ENCODE data around the gene ISCA2. TPM values are rescaled to one million over a fixed set of nuclear protein-coding genes. Genes with fewer than 3 reads are reported as not detected.
A peak's percentile ranks its signal among the peaks of the same experiment; 100 is the strongest.
"Not testable (repeated sequence)": the region's sequence is repeated elsewhere in the genome, so short reads cannot be mapped to it uniquely, and the experiment has no call there.

Gene ISCA2
- 23.9 and 25.3 TPM in 2 replicates for total RNA-seq

GRCh38 chr14:74493343-74494261 lies at the start of gene ISCA2:
Gene ISCA2 (plus strand): TSS chr14:74493765. CDS start chr14:74493775, 10 bp downstream.
- peaks cover 14% of the 10 kb centered on the region for H3K36me3 Mint-ChIP-seq (ENCODE audit: low read depth)
- intact Hi-C loops (cut with micrococcal nuclease): loop anchor here (1.0 kb wide), 1 partner anchor 409 kb away; the partner anchor contains the start of genes ALDH6A1 and LIN52
- no peaks in the 10 kb centered on the region for H3K9me3 Mint-ChIP-seq
- no peaks in the 10 kb centered on the region for H3K27me3 Mint-ChIP-seq (ENCODE audit: low read depth)
- DNase-seq (ENCODE audit: low spot score): peak; percentile 99
- peak within 1 kb of the TSS; percentile 93 for H3K4me3 Mint-ChIP-seq (ENCODE audit: low read depth)
- H3K4me1 Mint-ChIP-seq (ENCODE audit: low read depth): peaks cover 21% of the 10 kb centered on the region
- H3K27ac Mint-ChIP-seq: peak within 1 kb of the TSS; percentile 89

- no peak overlapping the region for H3K4me3 Mint-ChIP-seq (ENCODE audit: low read depth)
Measured at GRCh38 chr14:74444866-74445265, 48.7 kb upstream of the ISCA2 start.

GRCh38 chr14:74454397-74454796 lies 39.2 kb upstream of the ISCA2 start:
- H3K4me3 Mint-ChIP-seq (ENCODE audit: low read depth); DNase-seq (ENCODE audit: low spot score); H3K27ac Mint-ChIP-seq; intact Hi-C loops (cut with micrococcal nuclease); H3K9me3 Mint-ChIP-seq; H3K36me3 Mint-ChIP-seq (ENCODE audit: low read depth); H3K4me1 Mint-ChIP-seq (ENCODE audit: low read depth): not testable (repeated sequence)
- H3K27me3 Mint-ChIP-seq (ENCODE audit: low read depth): peaks cover 22% of the 10 kb centered on the region

More at GRCh38 chr14:74444866-74445265, 48.7 kb upstream of the ISCA2 start:
- Mint-ChIP-seq H3K4me1 (ENCODE audit: low read depth) (no peaks in the 10 kb centered on the region), H3K36me3 (ENCODE audit: low read depth) (no peaks in the 10 kb centered on the region), H3K9me3 (no peaks in the 10 kb centered on the region), H3K27me3 (ENCODE audit: low read depth) (peaks cover 24% of the 10 kb centered on the region), H3K27ac (no peak overlapping the region)
- intact Hi-C loops (cut with micrococcal nuclease): no loop called here
- no peak for DNase-seq (ENCODE audit: low spot score)

GRCh38 chr14:74456684-74457564 lies 36.6 kb upstream of the ISCA2 start:
- intact Hi-C loops (cut with micrococcal nuclease): no loop called here

GRCh38 chr14:74457565-74457895 lies 36.0 kb upstream of the ISCA2 start:
- no peak for DNase-seq (ENCODE audit: low spot score)
- Mint-ChIP-seq H3K4me3 (ENCODE audit: low read depth) (no peak overlapping the region), H3K36me3 (ENCODE audit: low read depth) (no peaks in the 10 kb centered on the region), H3K4me1 (ENCODE audit: low read depth) (no peaks in the 10 kb centered on the region), H3K27ac (no peak overlapping the region), H3K9me3 (no peaks in the 10 kb centered on the region), H3K27me3 (ENCODE audit: low read depth) (peaks cover 13% of the 10 kb centered on the region)
- intact Hi-C loops (cut with micrococcal nuclease): no loop called here

More at GRCh38 chr14:74456684-74457564, 36.6 kb upstream of the ISCA2 start:
- Mint-ChIP-seq H3K4me3 (ENCODE audit: low read depth) (no peak overlapping the region), H3K4me1 (ENCODE audit: low read depth) (no peaks in the 10 kb centered on the region), H3K36me3 (ENCODE audit: low read depth) (no peaks in the 10 kb centered on the region), H3K9me3 (no peaks in the 10 kb centered on the region), H3K27ac (no peak overlapping the region), H3K27me3 (ENCODE audit: low read depth) (peaks cover 17% of the 10 kb centered on the region)
- no peak for DNase-seq (ENCODE audit: low spot score)

- no peaks in the 10 kb centered on the region for H3K36me3 Mint-ChIP-seq (ENCODE audit: low read depth)
- peaks cover 4% of the 10 kb centered on the region for H3K27me3 Mint-ChIP-seq (ENCODE audit: low read depth)
- H3K9me3 Mint-ChIP-seq: no peaks in the 10 kb centered on the region
- DNase-seq (ENCODE audit: low spot score): no peak
- intact Hi-C loops (cut with micrococcal nuclease): no loop called here
- no peaks in the 10 kb centered on the region for H3K4me1 Mint-ChIP-seq (ENCODE audit: low read depth)
- no peak overlapping the region for H3K4me3 Mint-ChIP-seq (ENCODE audit: low read depth)
- H3K27ac Mint-ChIP-seq: no peak overlapping the region
Measured at GRCh38 chr14:74459289-74459946, 34.1 kb upstream of the ISCA2 start.

GRCh38 chr14:74459976-74460375 lies 33.6 kb upstream of the ISCA2 start:
- Mint-ChIP-seq H3K4me1 (ENCODE audit: low read depth) (no peaks in the 10 kb centered on the region), H3K36me3 (ENCODE audit: low read depth) (no peaks in the 10 kb centered on the region), H3K27ac (no peak overlapping the region), H3K9me3 (no peaks in the 10 kb centered on the region), H3K27me3 (ENCODE audit: low read depth) (peaks cover 4% of the 10 kb centered on the region), H3K4me3 (ENCODE audit: low read depth) (no peak overlapping the region)
- no peak for DNase-seq (ENCODE audit: low spot score)
- intact Hi-C loops (cut with micrococcal nuclease): no loop called here

GRCh38 chr14:74462993-74463392 lies 30.6 kb upstream of the ISCA2 start:
- no peak for DNase-seq (ENCODE audit: low spot score)
- no peaks in the 10 kb centered on the region for H3K4me1 Mint-ChIP-seq (ENCODE audit: low read depth)
- no peak overlapping the region for H3K27ac Mint-ChIP-seq
- H3K9me3 Mint-ChIP-seq: no peaks in the 10 kb centered on the region
- no peak overlapping the region for H3K4me3 Mint-ChIP-seq (ENCODE audit: low read depth)
- no peaks in the 10 kb centered on the region for H3K36me3 Mint-ChIP-seq (ENCODE audit: low read depth)
- H3K27me3 Mint-ChIP-seq (ENCODE audit: low read depth): peaks cover 4% of the 10 kb centered on the region
- intact Hi-C loops (cut with micrococcal nuclease): no loop called here

GRCh38 chr14:74463697-74464096 lies 29.9 kb upstream of the ISCA2 start:
- intact Hi-C loops (cut with micrococcal nuclease): no loop called here
- Mint-ChIP-seq H3K4me1 (ENCODE audit: low read depth) (no peaks in the 10 kb centered on the region), H3K27me3 (ENCODE audit: low read depth) (peaks cover 4% of the 10 kb centered on the region), H3K36me3 (ENCODE audit: low read depth) (no peaks in the 10 kb centered on the region), H3K27ac (no peak overlapping the region), H3K4me3 (ENCODE audit: low read depth) (no peak overlapping the region), H3K9me3 (no peaks in the 10 kb centered on the region)
- no peak for DNase-seq (ENCODE audit: low spot score)

- intact Hi-C loops (cut with micrococcal nuclease): no loop called here
- H3K9me3 Mint-ChIP-seq: no peaks in the 10 kb centered on the region
- no peaks in the 10 kb centered on the region for H3K4me1 Mint-ChIP-seq (ENCODE audit: low read depth)
- DNase-seq (ENCODE audit: low spot score): no peak
- peaks cover 4% of the 10 kb centered on the region for H3K27me3 Mint-ChIP-seq (ENCODE audit: low read depth)
- H3K27ac Mint-ChIP-seq: no peak overlapping the region
- no peaks in the 10 kb centered on the region for H3K36me3 Mint-ChIP-seq (ENCODE audit: low read depth)
- no peak overlapping the region for H3K4me3 Mint-ChIP-seq (ENCODE audit: low read depth)
Measured at GRCh38 chr14:74464785-74465184, 28.8 kb upstream of the ISCA2 start.

GRCh38 chr14:74465335-74465734 lies 28.2 kb upstream of the ISCA2 start:
- intact Hi-C loops (cut with micrococcal nuclease): no loop called here
- no peak overlapping the region for H3K27ac Mint-ChIP-seq
- no peaks in the 10 kb centered on the region for H3K9me3 Mint-ChIP-seq
- peaks cover 4% of the 10 kb centered on the region for H3K27me3 Mint-ChIP-seq (ENCODE audit: low read depth)
- no peaks in the 10 kb centered on the region for H3K36me3 Mint-ChIP-seq (ENCODE audit: low read depth)
- no peaks in the 10 kb centered on the region for H3K4me1 Mint-ChIP-seq (ENCODE audit: low read depth)
- DNase-seq (ENCODE audit: low spot score): no peak
- no peak overlapping the region for H3K4me3 Mint-ChIP-seq (ENCODE audit: low read depth)

- intact Hi-C loops (cut with micrococcal nuclease): no loop called here
- Mint-ChIP-seq H3K4me1 (ENCODE audit: low read depth) (no peaks in the 10 kb centered on the region), H3K27ac (no peak overlapping the region), H3K9me3 (no peaks in the 10 kb centered on the region), H3K27me3 (ENCODE audit: low read depth) (no peaks in the 10 kb centered on the region), H3K36me3 (ENCODE audit: low read depth) (no peaks in the 10 kb centered on the region), H3K4me3 (ENCODE audit: low read depth) (no peak overlapping the region)
- DNase-seq (ENCODE audit: low spot score): no peak
Measured at GRCh38 chr14:74468513-74468912, 25.1 kb upstream of the ISCA2 start.
